Loucy (cell line): Measurements from ENCODE around the gene UVSSA.

Source experiments
- H2AFZ ChIP-seq: fragments of 200-600 bp; sonication (generic); 2 replicates; pipeline ENCODE4 v1.6.0; 2016; ENCODE audit warnings: antibody characterized with exemption, mild to moderate bottlenecking, low read length, moderate library complexity
- H3F3A ChIP-seq: fragments of 200-600 bp; 2 replicates; pipeline ENCODE4 v1.6.0; 2016; ENCODE audit warnings: antibody characterized with exemption, low read depth, mild to moderate bottlenecking
- H3K27me3 ChIP-seq: fragments of 200-600 bp; sonication (generic); 2 replicates; pipeline ENCODE4 v1.6.1; 2014; ENCODE audit warnings: low read length, mild to moderate bottlenecking; ENCODE audit not compliant: insufficient read depth, poor library complexity, severe bottlenecking
- H3K36me3 ChIP-seq: fragments of 200-600 bp; sonication (generic); 2 replicates; pipeline ENCODE4 v1.6.1; 2016; ENCODE audit warnings: low read length; ENCODE audit not compliant: insufficient read depth
- H3K4me1 ChIP-seq: fragments of 200-600 bp; sonication (generic); 2 replicates; pipeline ENCODE4 v1.5.1; 2014; ENCODE audit warnings: low read length, mild to moderate bottlenecking; ENCODE audit not compliant: insufficient read depth, poor library complexity, severe bottlenecking
- H3K4me2 ChIP-seq: fragments of 200-600 bp; sonication (generic); 2 replicates; pipeline ENCODE4 v1.6.0; 2014; ENCODE audit warnings: antibody characterized with exemption, low read length, low read depth, mild to moderate bottlenecking; ENCODE audit not compliant: poor library complexity, severe bottlenecking
- H3K4me3 ChIP-seq: fragments of 200-600 bp; sonication (generic); 2 replicates; pipeline ENCODE4 v1.5.1; 2014; ENCODE audit warnings: low read length, mild to moderate bottlenecking, mixed read lengths; ENCODE audit not compliant: poor library complexity, severe bottlenecking
- H3K79me2 ChIP-seq: fragments of 200-600 bp; sonication (generic); 2 replicates; pipeline ENCODE4 v1.6.1; 2014; ENCODE audit warnings: low read length; ENCODE audit not compliant: insufficient read depth
- H3K9ac ChIP-seq: fragments of 200-600 bp; sonication (generic); 2 replicates; pipeline ENCODE4 v1.6.0; 2014; ENCODE audit warnings: mild to moderate bottlenecking, low read depth, low read length, moderate library complexity; ENCODE audit not compliant: poor library complexity, severe bottlenecking
- H3K9me2 ChIP-seq: fragments of 200-600 bp; sonication (generic); replicated peaks from 2 replicates; pipeline ENCODE4 v1.6.1; 2016; ENCODE audit warnings: low read depth, low read length, mixed read lengths
- H3K9me3 ChIP-seq: fragments of 200-600 bp; sonication (generic); 2 replicates; pipeline ENCODE4 v1.6.1; 2014; ENCODE audit warnings: mild to moderate bottlenecking, antibody characterized with exemption, low read length, low read depth; ENCODE audit not compliant: insufficient read depth
- H4K20me1 ChIP-seq: fragments of 200-600 bp; sonication (generic); 2 replicates; pipeline ENCODE4 v1.6.0; 2014; ENCODE audit warnings: antibody characterized with exemption, low read length, mild to moderate bottlenecking; ENCODE audit not compliant: insufficient read depth, poor library complexity, severe bottlenecking
- EZH2phosphoT487 ChIP-seq: fragments of 200-600 bp; IDR thresholded peaks from 2 replicates; pipeline ENCODE4 v1.6.1; 2018; ENCODE audit warnings: antibody characterized with exemption, mild to moderate bottlenecking, moderate library complexity, borderline replicate concordance
- TF ChIP-seq, protein P1 (sequence below): fragments of 200-600 bp; sonication (generic); conservative IDR thresholded peaks from 2 replicates; pipeline ENCODE4 v1.5.1; 2014; ENCODE audit warnings: mild to moderate bottlenecking, antibody characterized with exemption, low read length

UVSSA gene

DNA sequence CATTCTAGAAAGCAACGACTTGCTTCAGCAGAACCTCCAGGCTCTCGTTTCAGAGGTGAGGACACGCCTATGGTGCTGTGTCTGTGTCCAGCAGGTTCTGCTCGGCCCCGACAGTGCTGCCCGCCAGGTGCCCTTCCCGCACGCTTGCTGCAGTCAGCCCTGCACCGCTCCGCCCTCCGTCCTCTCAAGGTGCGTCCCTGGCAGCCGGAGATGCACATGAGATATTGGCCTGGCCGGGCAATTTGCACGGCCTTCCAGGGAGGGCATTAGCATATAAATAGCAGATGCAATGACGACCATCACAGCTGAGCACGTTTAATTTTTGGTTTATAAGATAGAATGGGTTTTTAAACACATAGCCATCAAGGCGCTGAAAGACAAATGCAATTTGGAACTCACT is 14.4 kb downstream of the UVSSA start:
- H2AFZ ChIP-seq, result no peak overlapping the region
- no peaks in the 10 kb centered on the region for H3K9me3 ChIP-seq
- no peaks in the 10 kb centered on the region for H4K20me1 ChIP-seq
- no peak overlapping the region for H3K4me3 ChIP-seq
- TF ChIP-seq EZH2phosphoT487, result no peak
- TF ChIP-seq, protein P1, sequence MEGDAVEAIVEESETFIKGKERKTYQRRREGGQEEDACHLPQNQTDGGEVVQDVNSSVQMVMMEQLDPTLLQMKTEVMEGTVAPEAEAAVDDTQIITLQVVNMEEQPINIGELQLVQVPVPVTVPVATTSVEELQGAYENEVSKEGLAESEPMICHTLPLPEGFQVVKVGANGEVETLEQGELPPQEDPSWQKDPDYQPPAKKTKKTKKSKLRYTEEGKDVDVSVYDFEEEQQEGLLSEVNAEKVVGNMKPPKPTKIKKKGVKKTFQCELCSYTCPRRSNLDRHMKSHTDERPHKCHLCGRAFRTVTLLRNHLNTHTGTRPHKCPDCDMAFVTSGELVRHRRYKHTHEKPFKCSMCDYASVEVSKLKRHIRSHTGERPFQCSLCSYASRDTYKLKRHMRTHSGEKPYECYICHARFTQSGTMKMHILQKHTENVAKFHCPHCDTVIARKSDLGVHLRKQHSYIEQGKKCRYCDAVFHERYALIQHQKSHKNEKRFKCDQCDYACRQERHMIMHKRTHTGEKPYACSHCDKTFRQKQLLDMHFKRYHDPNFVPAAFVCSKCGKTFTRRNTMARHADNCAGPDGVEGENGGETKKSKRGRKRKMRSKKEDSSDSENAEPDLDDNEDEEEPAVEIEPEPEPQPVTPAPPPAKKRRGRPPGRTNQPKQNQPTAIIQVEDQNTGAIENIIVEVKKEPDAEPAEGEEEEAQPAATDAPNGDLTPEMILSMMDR, result no peak
- H3K79me2 ChIP-seq, result no peaks in the 10 kb centered on the region
- no peak overlapping the region for H3K9ac ChIP-seq
- no peaks in the 10 kb centered on the region for H3K4me1 ChIP-seq
- no peaks in the 10 kb centered on the region for H3K27me3 ChIP-seq
- H3K4me2 ChIP-seq, result no peak overlapping the region
- no peaks in the 10 kb centered on the region for H3K9me2 ChIP-seq
- H3F3A ChIP-seq, result no peaks in the 10 kb centered on the region
- H3K36me3 ChIP-seq, result no peaks in the 10 kb centered on the region

DNA sequence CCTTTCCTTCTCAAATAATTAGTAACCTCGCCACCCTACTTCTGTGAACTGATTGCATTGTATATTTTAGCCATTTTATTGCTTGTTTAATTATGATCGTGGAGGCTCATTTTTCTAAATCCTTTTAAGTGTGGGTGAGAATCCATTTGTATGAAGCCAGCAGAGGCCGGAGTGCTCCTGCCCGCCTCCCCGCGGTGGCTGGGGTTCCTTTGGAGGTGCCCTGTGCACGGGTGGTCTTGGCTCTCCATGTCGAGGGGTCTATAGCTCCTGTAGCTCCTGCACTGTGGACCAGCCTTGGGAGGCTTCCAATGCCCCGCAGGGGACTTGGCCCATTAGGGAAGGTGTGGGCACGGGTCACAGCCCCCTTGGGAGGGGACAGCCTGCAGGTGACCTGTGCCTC is 15.0 kb downstream of the UVSSA start:
- Histone ChIP-seq H3F3A (no peaks in the 10 kb centered on the region), H4K20me1 (no peaks in the 10 kb centered on the region), H3K9ac (no peak overlapping the region), H3K4me1 (no peaks in the 10 kb centered on the region), H3K4me2 (no peak overlapping the region), H2AFZ (no peak overlapping the region), H3K36me3 (no peaks in the 10 kb centered on the region), H3K27me3 (no peaks in the 10 kb centered on the region), H3K4me3 (no peak overlapping the region), H3K9me2 (no peaks in the 10 kb centered on the region), H3K9me3 (no peaks in the 10 kb centered on the region), H3K79me2 (no peaks in the 10 kb centered on the region)
- TF ChIP-seq, protein P1, result no peak
- TF ChIP-seq EZH2phosphoT487, result no peak

DNA sequence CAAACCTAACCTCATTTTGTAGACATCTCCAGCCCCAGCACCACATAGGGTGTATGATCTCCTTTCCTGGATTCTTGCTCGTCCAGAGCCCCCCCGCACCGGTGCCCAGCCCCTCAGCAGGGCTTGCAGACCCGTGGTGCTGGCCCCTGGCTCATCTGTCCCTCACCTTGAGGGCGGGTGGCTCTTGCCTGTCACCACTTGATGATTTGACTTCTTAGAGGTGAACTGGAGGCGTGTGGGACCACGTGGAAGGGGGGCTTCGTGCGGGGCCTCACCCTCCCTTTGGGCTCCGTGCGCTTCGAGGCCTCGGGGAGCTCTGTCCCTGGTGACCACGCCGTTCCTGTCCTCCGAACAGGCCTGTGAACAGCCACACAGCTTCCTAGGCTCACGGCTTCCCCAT is 15.5 kb downstream of the UVSSA start:
- H3K9me2 ChIP-seq, result no peaks in the 10 kb centered on the region
- no peaks in the 10 kb centered on the region for H3F3A ChIP-seq
- H3K27me3 ChIP-seq, result no peaks in the 10 kb centered on the region
- H3K4me3 ChIP-seq, result no peak overlapping the region
- H3K79me2 ChIP-seq, result no peaks in the 10 kb centered on the region
- H3K36me3 ChIP-seq, result no peaks in the 10 kb centered on the region
- no peaks in the 10 kb centered on the region for H4K20me1 ChIP-seq
- H3K9me3 ChIP-seq, result no peaks in the 10 kb centered on the region
- H3K4me2 ChIP-seq, result no peak overlapping the region
- no peak overlapping the region for H3K9ac ChIP-seq
- H2AFZ ChIP-seq, result no peak overlapping the region
- no peaks in the 10 kb centered on the region for H3K4me1 ChIP-seq
- TF ChIP-seq EZH2phosphoT487, result no peak
- TF ChIP-seq, protein P1, result no peak
